ENCODE data around the gene BMP2. TPM values are rescaled to one million over a fixed set of nuclear protein-coding genes. Genes with fewer than 3 reads are reported as not detected.

BMP2 gene
- total and polyA plus RNA-seq, 2 donors (not counting 1 experiment from before 2014, with no cell fraction given): not detected

- Histone ChIP-seq H3K4me2 (replicated peaks; ENCODE audit: low read depth, low read length, poor library complexity, severe bottlenecking) (no peak overlapping the region), H3K9me3 (ENCODE audit: control extremely low read depth in 1 of 3, control insufficient read depth in 2 of 3, insufficient read depth in 1 of 3, low read length in 2 of 3) (no peaks in the 10 kb centered on the region), H4K20me1 (ENCODE audit: control insufficient read depth, insufficient read depth, low read length, poor library complexity, severe bottlenecking) (no peaks in the 10 kb centered on the region), H3K4me1 (ENCODE audit: control insufficient read depth in 2 of 2, insufficient read depth in 2 of 2, low read length in 2 of 2) (peaks cover 4 to 9% of the 10 kb centered on the region in 2 donors), H3K27ac (ENCODE audit: low read length in 2 of 2) (no peak overlapping the region), H3K27me3 (replicated peaks in 1 of 4; ENCODE audit: control extremely low read depth in 1 of 4, control insufficient read depth in 3 of 4, insufficient read depth in 4 of 4, low read length in 3 of 4) (peaks cover 0 to 20% (median 8%) of the 10 kb centered on the region in 4 experiments), H2AFZ (ENCODE audit: insufficient read depth, low read depth, low read length, poor library complexity, severe bottlenecking) (no peak overlapping the region), H3K36me3 (replicated peaks in 1 of 2; ENCODE audit: control extremely low read depth in 1 of 2, control insufficient read depth in 1 of 2, extremely low read depth in 1 of 2, insufficient read depth in 2 of 2, low read length in 1 of 2) (no peaks in the 10 kb centered on the region), H3K4me3 (ENCODE audit: control extremely low read depth in 1 of 5, extremely low read depth in 1 of 5, insufficient read depth in 1 of 5, low read depth in 2 of 5, low read length in 4 of 5) (no peak overlapping the region), H3K9ac (ENCODE audit: low read length) (no peak overlapping the region), H3K79me2 (ENCODE audit: control insufficient read depth, insufficient read depth, low read length) (no peaks in the 10 kb centered on the region)
- H3K9me3 Mint-ChIP-seq (ENCODE audit: insufficient read depth): no peaks in the 10 kb centered on the region
- no peak overlapping the region for H3K27ac Mint-ChIP-seq
- CTCF ChIA-PET: interaction anchor here (1.4 to 2.4 kb wide), 3 partner anchors 8 to 1957 kb away, joined by 3 to 21 read pairs (median 3); no protein-coding TSS in a partner anchor
- POLR2A ChIA-PET: no interaction called here
- WGBS (ENCODE audit: insufficient coverage): 100% methylated on average over 2 of the region's 2 CpGs
- H3K27me3 Mint-ChIP-seq: peaks cover 29% of the 10 kb centered on the region
- ATAC-seq (ENCODE audit: low read depth) (no peak), DNase-seq (no peak)
- TF ChIP-seq EZH2 (IDR thresholded peaks at IDR 0.05; ENCODE audit: borderline replicate concordance, insufficient read depth, low read depth, low read length, poor library complexity, severe bottlenecking): no peak
- TF ChIP-seq CTCF (IDR thresholded peaks at IDR 0.05): no peak
- no peak overlapping the region for H3K4me3 Mint-ChIP-seq
- intact Hi-C loops (cut with micrococcal nuclease): no loop called here
- H3K4me1 Mint-ChIP-seq: peaks cover 8% of the 10 kb centered on the region
Measured at GRCh38 chr20:6764619-6765018, 2.9 kb upstream of the BMP2 start.

- no CpG with 5 or more reads among the region's 6 CpGs for WGBS (ENCODE audit: insufficient coverage)
- Histone ChIP-seq H3K36me3 (replicated peaks in 1 of 2; ENCODE audit: control extremely low read depth in 1 of 2, control insufficient read depth in 1 of 2, extremely low read depth in 1 of 2, insufficient read depth in 2 of 2, low read length in 1 of 2) (no peaks in the 10 kb centered on the region), H3K27ac (ENCODE audit: low read length in 2 of 2) (no peak overlapping the region), H3K27me3 (replicated peaks in 1 of 4; ENCODE audit: control extremely low read depth in 1 of 4, control insufficient read depth in 3 of 4, insufficient read depth in 4 of 4, low read length in 3 of 4) (peaks cover 0 to 29% (median 10%) of the 10 kb centered on the region in 4 experiments), H2AFZ (ENCODE audit: insufficient read depth, low read depth, low read length, poor library complexity, severe bottlenecking) (no peak overlapping the region), H3K4me1 (ENCODE audit: control insufficient read depth in 2 of 2, insufficient read depth in 2 of 2, low read length in 2 of 2) (peaks cover 4 to 18% of the 10 kb centered on the region in 2 donors), H3K9ac (ENCODE audit: low read length) (no peak overlapping the region), H4K20me1 (ENCODE audit: control insufficient read depth, insufficient read depth, low read length, poor library complexity, severe bottlenecking) (no peaks in the 10 kb centered on the region), H3K4me3 (ENCODE audit: control extremely low read depth in 1 of 5, extremely low read depth in 1 of 5, insufficient read depth in 1 of 5, low read depth in 2 of 5, low read length in 4 of 5) (no peak overlapping the region), H3K79me2 (ENCODE audit: control insufficient read depth, insufficient read depth, low read length) (no peaks in the 10 kb centered on the region), H3K9me3 (ENCODE audit: control extremely low read depth in 1 of 3, control insufficient read depth in 2 of 3, insufficient read depth in 1 of 3, low read length in 2 of 3) (peaks cover 0 to 7% (median 0%) of the 10 kb centered on the region in 3 donors), H3K4me2 (replicated peaks; ENCODE audit: low read depth, low read length, poor library complexity, severe bottlenecking) (no peak overlapping the region)
- Mint-ChIP-seq H3K27me3 (peaks cover 32% of the 10 kb centered on the region), H3K27ac (no peak overlapping the region), H3K4me3 (no peak overlapping the region), H3K4me1 (peaks cover 9% of the 10 kb centered on the region), H3K9me3 (ENCODE audit: insufficient read depth) (no peaks in the 10 kb centered on the region)
- ChIA-PET CTCF (interaction anchor here (1.1 to 2.4 kb wide), 5 partner anchors 9 to 1956 kb away, joined by 3 to 21 read pairs (median 4); no protein-coding TSS in a partner anchor), POLR2A (no interaction called here)
- TF ChIP-seq CTCF (IDR thresholded peaks at IDR 0.05) (peak; percentile 70), EZH2 (IDR thresholded peaks at IDR 0.05; ENCODE audit: borderline replicate concordance, insufficient read depth, low read depth, low read length, poor library complexity, severe bottlenecking) (no peak)
- DNase-seq (peak; percentile 23), ATAC-seq (ENCODE audit: low read depth) (no peak)
- intact Hi-C loops (cut with micrococcal nuclease): no loop called here
Measured at GRCh38 chr20:6765469-6766058, 1.9 kb upstream of the BMP2 start.
